T-helper 22 cell (primary cell): ENCODE measurements around the gene ATP6V1B1.

Experiments used
- DNase-seq: peaks from one replicate; pipeline ENCODE4 v3.0.0-alpha.2; 2020; ENCODE audit warnings: low read depth

Gene ATP6V1B1

GRCh38 chr2:70927138-70927537, 8.6 kb upstream of the ATP6V1B1 start:
- DNase-seq: no peak

DNA sequence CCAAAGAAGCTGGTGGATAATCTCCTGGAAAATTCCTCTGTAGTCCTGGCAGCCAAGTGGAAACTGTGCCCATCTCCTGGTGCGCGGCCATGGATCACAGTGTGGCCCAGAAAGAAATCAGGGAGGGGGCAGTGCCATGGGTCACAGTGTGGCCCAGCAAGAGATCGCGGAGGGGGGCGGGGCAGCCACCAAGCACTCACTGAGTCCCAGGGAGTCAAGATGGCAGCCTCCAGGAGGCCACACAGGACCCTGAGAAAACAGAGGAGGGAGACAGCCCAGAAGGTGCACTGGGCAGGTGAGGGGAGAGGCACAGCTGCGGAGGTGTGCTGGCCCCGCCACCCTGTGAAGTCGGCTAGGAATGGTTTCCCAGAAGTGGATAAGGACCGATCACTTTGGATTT, 8.1 kb upstream of the ATP6V1B1 start:
- no peak for DNase-seq

- DNase-seq: no peak
Measured at GRCh38 chr2:70928366-70928765, 7.3 kb upstream of the ATP6V1B1 start.

GRCh38 chr2:70930371-70931329, 5.0 kb upstream of the ATP6V1B1 start:
- DNase-seq: no peak

GRCh38 chr2:70931376-70932000, 4.2 kb upstream of the ATP6V1B1 start:
- no peak for DNase-seq

DNA sequence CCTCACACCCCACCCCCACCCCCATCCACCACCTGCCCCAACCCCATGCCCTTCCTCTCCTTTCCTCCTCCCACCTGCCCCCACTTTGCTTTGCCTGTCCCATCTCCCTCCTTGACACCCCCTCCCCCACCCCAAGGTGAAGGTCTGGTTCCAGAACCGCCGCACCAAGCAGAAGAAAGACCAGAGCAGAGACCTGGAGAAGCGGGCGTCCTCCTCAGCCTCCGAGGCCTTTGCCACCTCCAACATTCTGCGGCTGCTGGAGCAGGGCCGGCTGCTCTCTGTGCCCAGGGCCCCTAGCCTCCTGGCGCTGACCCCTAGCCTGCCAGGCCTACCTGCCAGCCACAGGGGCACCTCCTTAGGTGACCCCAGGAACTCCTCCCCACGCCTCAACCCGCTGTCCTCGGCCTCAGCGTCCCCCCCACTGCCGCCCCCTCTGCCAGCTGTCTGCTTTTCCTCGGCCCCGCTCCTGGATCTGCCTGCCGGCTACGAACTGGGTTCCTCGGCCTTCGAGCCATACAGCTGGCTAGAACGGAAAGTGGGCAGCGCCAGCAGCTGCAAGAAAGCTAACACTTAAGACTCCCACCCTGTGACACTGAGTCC, 3.0 kb upstream of the ATP6V1B1 start:
- no peak for DNase-seq

DNA sequence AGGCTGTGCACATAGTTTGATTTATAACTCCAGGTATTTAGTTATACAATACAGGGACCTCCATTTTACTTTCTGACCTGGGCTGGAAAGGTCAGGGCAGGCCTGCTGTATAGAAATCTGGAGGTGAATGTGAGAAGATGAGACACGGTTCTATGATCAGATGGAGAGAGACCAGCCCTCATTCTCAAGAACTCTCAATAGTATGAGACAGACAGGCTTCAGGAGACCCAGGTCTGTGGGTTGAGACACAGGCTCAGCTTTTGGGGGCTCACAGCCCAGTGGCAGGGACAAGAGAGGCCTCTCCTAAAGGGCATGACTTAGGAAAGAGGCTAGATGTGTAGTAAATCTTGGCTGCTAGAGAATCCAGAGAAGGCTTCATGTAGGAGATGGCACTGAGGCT, 719 bp upstream of the ATP6V1B1 start:
- DNase-seq: no peak

DNA sequence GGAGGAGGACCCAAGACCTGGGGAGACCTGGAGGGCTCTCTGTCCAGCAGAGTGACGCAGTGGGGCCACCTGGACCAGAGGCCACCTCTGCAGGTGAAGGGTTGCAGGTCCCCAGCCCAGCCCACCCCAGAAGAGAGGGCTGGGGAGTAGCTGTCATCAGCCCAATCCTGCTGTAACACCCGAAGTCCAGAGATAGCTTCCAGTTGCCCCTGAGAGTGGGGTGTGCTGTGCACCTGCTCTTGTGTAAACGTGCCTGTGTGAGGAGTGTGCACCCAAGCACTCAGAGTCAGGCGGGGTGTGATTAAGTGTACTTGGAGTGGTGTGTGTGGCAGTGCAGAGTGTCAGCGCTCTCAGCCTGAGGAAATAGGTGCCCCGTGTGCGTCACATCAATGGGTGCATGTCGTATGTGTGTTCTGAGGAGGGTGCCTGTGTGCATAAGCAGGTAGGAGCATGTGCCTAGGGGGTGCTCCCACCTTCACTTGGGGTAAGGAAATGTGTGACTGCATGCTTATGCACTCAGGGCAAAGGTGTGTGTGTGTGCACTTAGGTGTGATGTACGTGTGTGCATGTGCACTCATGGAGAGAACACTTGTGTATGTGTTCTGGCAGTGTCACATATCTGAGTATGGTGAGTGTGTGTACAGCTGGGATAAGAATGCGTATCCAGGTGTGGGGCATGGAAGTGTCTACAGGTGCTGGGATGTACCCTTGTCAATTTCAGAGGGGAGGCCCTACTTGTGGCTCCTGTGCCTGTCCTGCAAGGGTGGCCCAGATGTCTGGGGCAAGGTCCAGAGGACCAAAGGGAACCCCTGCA, 672 bp downstream of the ATP6V1B1 start:
- DNase-seq: no peak

GRCh38 chr2:70936979-70937811, 1.5 kb downstream of the ATP6V1B1 start:
- no peak for DNase-seq

DNA sequence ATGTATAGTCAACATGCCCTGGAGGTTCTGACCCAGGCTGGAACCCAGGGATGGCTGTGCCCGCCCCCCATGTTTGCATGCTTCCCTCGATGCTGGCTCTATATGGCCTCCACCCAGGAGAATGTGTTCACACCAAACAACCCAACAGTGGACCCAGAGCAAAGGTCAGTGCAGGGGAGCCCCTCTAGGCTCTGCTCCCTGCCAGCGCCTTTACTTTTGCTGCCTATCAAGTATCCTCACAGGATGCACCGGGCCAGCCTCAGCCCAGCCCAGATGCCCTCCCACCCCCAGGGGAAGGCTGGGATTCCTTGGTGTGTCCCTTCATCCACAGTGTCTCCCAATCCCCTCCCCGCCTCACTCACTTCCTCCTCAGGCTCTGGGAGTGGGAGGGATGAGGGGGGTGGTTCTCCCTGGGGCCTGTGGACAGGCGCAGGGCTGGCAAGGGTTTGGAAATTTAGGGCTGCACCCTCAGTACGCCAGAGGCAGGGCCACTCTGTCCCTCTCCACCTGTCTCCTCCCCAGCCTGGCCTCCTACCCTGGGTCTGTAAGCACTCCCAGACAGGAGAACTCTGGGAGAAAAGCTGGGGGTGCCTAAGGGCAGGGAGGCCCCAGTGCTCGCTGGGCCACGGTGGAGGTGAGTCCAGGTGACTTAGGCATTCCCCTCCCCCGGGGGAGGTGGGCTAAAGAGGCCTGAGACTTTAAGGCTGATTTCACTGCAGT, 2.3 kb downstream of the ATP6V1B1 start:
- no peak for DNase-seq

GRCh38 chr2:70938586-70938950, 2.9 kb downstream of the ATP6V1B1 start:
- no peak for DNase-seq

DNA sequence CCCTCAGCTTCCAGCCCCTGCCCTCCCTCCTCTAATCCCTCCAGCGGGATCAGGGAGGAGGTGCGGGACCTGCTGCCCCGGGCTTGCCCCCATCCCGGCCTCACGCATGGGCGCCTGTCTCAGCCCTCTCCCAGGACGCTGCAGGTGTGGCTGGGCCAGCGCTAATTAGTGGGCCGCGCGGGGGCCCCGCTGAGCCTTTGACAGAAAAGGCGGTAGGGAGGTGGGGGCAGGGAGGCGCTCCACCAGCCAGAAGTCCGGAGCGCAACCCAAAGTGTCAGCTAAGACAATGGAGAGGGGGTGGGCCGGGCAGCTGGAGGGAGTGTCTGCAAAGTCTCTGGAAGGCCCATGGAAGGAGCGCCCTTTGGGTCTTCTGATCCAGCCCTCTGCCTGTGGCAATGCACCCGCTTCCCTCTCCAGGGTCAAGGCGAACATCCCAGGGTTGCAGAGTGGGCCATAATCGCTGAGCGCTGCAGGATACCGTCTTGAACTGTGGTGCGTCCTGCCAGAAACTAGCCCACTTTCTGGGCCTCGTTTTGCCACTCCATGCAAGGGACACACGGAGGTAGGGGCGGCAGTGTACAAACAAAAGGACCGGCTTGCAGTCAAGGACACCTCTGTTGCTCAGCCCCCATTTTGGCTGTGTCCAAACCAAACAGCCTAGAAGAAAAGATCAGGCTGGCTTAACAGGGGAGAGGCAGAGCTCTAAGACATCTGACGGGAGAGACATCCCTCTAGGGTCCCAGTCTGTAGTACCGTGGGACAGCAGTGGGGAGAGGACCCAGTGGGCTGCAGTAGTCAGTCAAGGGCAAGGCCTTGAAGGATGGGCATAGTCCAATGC, 3.5 kb downstream of the ATP6V1B1 start:
- DNase-seq: no peak

GRCh38 chr2:70939839-70940580, 4.3 kb downstream of the ATP6V1B1 start:
- DNase-seq: no peak

- DNase-seq: no peak
Measured at GRCh38 chr2:70941186-70941585, 5.5 kb downstream of the ATP6V1B1 start.

GRCh38 chr2:70941701-70942100, 6.0 kb downstream of the ATP6V1B1 start:
- DNase-seq: no peak

- no peak for DNase-seq
Measured at GRCh38 chr2:70942396-70943204, 6.9 kb downstream of the ATP6V1B1 start.

DNA sequence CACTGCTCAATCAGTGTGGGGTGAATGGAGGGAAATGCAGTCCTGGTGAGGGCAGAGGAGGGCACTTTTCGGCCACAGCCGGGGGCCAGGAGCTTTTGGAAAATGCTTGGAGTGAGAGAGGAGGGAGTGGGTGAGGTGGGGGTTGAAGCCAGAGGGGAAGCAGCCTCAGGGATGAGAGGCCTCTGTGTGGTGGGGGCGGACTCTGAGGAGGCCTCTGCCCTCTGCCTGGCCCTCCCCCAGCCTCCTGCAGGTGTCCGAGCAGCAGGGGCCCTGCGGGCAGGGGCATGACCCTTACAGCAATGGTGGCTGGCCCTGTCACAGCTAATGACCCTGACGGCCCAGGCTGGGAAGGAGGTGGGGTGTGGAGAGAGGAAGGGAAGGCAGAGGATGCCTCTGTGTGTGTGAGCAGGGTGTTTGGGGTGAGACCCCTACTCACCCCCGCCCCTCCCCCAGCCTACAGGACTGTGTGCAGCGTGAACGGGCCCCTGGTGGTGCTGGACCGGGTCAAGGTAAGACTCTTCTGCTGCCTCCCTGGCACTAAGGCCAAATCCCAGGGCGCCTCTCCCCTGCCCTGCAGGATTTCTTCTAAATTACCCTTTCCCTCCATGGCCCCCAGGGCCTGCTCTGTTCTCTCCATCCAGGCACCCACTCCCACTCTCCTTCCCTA, 7.6 kb downstream of the ATP6V1B1 start:
- DNase-seq: no peak
